ENCODE results near the gene AKNA.
"Not testable (repeated sequence)": the region's sequence is repeated elsewhere in the genome, so short reads cannot be mapped to it uniquely, and the experiment has no call there.

Gene AKNA

GRCh38 chr9:114322831-114323531 lies 64.8 kb downstream of the AKNA start, which contains the start of gene ORM1:
Gene ORM1, plus strand, starts transcription at chr9:114323098. Its CDS starts 36 bp downstream, at chr9:114323134.
- DNase-seq (ENCODE audit: low read depth), result not testable (repeated sequence)

GRCh38 chr9:114322160-114322818 lies 65.5 kb downstream of the AKNA start:
- not testable (repeated sequence) for DNase-seq (ENCODE audit: low read depth)

GRCh38 chr9:114321759-114322158 lies 66.0 kb downstream of the AKNA start:
- DNase-seq (ENCODE audit: low read depth), result peak; percentile 66

DNA sequence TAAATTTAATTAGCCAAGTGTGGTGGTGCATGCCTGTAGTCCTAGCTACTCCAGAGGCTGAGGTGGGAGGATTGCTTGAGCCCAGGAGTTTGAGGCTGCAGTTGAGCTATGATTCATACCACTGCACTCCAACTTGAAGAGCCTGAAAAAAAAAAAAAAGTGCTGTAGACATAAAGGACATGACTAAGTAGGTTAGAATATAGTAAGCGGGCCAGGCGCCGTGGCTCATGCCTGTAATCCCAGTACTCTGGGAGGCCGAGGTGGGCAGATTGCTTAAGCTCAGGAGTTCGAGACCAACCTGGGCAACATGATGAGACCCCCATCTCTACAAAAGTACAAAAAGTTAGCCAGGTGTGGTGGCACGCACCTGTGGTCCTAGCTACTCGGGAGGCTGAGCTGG lies 67.1 kb downstream of the AKNA start:
- DNase-seq (ENCODE audit: low read depth), result peak; percentile 76

GRCh38 chr9:114319147-114319546 lies 68.6 kb downstream of the AKNA start:
- DNase-seq (ENCODE audit: low read depth), result no peak

GRCh38 chr9:114318416-114318815 lies 69.4 kb downstream of the AKNA start:
- DNase-seq (ENCODE audit: low read depth), result no peak

GRCh38 chr9:114317665-114318357 lies 70.0 kb downstream of the AKNA start:
- peak; percentile 64 for DNase-seq (ENCODE audit: low read depth)

DNA sequence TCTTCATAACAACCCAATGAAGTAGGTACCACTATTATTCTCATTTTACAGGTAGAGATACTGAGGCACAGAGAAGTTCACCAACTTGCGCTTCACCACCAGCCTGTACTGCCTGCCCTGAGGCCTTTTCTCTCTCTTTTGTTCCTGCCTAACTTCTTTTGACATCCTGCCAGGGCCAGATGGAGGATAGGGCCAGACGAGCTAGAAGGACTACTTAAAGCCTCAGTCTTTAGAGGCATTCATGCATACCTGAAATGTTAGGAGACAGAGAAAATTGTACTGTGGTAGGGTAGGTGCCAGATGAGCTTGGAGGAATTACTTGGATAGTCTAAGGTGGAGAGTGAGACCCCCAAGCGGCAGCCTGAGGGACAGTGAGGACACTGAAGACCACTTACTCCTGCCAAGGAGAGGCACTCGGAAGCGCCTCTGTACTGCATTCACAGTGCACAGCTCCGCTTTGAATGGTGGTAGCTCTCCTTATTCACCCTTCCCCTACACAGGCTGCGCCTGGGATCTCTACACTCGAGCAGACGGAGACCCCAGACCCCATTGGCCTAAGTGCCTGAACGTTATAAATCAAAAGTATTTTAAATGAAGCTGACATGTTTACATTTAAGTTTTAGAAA lies 71.1 kb downstream of the AKNA start:
- DNase-seq (ENCODE audit: low read depth), result no peak

GRCh38 chr9:114315723-114316363 lies 71.9 kb downstream of the AKNA start:
- DNase-seq (ENCODE audit: low read depth), result no peak

DNA sequence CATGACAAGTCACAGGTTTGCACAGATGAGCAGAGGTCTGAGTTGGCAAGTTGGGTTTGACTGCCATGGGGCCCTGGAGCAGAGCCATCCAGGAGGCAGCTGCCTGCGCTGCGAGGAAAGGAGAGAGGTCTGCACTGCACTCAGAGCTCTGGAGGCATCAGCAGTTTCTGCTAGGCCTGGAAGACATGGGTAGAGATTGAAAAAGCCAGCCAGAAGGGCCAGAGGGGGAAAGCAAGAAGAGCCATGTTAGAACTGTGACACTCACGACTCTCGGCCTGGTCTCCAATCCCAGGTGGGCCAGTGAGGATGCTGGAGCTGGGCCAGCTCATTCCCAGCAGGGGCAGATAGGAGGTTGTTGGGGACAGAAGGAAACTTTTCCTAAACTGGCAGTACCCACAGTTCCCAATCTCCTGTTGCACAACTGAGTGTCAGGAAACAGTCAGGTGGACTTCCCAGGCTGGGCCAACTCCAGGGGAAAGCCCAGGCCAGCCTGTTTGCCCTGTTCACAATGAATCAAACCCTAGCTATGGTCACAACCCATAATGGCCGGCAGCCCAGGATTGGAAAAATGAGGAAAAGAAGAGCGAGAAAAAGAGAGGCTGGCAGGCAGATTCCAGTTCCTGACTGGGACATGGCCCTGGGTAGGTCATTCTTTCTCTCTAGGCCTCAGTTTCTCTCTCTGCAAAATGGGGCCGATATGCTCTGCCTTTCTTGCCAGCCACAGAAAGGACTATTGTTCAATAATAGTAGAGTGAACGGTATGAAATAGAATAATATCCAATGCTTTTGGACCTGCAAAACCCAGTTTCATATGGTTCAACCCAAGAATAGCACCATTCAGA lies 72.7 kb downstream of the AKNA start:
- DNase-seq (ENCODE audit: low read depth), result peak; percentile 21

DNA sequence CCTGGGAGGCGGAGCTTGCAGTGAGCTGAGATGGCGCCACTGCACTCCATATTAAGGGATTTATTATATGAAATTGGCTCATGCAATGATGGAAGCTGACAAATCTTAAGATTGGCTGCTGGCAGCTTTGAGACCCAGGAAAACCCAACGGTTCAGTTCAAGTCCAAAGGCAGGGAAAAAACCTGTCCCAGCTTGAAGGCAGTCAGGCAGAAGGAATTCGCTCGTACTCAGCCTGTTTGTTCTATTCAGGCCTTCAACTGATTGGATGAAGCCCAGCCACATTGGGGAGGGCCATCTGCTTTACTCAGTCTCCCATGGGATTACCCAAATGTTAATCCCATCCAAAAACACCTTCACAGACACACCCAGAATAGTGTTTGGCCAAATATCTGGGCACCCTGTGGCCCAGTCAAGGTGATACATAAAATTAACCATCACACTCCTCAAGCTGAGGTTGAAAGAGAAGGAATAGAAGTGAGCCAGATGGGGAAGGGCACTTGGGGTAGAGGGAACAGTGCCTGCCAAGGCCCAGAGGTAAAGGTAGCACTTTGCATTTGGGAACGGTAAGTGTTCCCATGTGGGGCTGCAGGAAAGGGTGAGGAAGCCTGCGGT lies 73.4 kb downstream of the AKNA start:
- DNase-seq (ENCODE audit: low read depth), result no peak

DNA sequence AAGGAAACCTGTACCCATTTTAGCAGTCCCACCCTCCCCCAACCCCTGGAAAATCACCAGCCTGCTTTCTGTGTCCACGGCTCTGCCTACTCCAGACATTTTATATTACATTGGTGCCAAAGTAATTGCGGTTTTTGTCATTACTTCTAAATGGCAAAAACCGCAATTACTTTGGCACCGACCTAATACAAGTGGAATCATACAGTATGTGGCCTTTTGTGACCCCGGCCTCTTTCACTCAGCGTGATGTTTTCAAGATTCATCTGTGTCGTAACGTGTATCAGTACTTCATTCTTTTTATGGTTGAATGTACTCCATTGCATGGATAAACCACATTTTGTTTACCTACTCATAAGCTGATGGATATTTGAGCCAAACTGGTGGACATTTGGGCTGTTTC lies 74.6 kb downstream of the AKNA start:
- peak; percentile 25 for DNase-seq (ENCODE audit: low read depth)

DNA sequence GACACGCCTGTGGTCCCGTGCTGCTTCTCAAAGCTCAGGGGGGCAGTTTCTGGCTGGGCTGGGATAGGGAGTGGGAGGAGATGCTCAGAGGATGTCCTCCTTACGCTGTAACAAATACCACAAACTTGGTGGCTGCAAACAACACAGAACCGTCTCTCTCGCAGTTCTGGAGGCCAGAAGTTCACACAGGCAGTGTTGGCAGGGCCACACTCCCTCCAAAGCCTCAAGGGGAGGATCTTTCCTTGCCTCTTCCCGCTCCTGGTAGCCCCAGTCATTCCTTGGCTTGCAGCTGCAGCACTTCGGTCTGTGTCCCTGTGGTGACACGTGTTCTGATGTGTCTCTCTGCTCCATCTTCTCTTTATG lies 75.3 kb downstream of the AKNA start:
- DNase-seq (ENCODE audit: low read depth), result no peak

DNA sequence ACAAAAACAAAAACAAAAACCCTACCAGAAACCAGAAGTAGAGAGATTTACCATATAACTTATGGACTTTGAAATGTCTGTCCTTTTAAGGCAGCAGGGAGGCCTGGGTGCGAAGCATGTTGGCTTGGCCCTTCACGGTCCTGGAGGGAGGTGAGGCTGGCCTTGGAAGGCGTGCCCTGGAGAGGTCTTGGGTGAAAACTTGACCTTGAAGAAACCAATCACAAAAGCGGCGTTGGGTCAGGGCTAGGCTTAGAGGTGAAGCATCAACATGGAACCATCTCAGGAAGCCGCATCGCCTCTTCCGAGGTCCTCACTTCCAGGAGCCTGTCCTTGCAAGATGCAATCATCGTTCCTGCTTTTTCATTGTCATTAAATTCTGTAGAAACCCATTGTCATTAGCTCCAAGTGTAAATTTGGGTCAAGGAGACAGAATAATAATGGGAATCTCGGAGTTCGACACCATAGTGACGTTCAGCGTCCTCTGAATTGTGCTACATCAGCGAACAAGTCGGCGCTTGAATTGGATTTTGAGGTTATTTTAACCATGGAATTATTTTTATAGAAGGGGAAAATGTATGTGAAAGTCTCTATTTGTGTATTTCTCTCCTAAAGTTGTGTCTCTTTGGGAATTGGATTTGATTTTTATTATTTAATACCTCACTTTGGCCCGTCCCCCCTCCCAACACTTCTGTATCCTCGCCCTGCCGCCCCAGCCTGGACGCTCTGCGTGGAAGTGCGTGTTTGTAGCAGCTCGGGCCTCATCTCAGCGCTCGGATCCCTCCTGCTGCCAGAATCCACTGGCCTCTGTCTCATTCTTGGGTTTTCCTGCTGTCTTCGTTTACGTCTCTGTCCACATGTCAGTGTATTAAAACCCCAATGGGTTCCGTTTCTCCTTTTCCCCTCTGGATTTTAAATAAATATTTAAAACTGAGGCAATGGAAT lies 75.9 kb downstream of the AKNA start:
- no peak for DNase-seq (ENCODE audit: low read depth)

- no peak for DNase-seq (ENCODE audit: low read depth)
Observed at GRCh38 chr9:114310471-114311450, 77.0 kb downstream of the AKNA start.

DNA sequence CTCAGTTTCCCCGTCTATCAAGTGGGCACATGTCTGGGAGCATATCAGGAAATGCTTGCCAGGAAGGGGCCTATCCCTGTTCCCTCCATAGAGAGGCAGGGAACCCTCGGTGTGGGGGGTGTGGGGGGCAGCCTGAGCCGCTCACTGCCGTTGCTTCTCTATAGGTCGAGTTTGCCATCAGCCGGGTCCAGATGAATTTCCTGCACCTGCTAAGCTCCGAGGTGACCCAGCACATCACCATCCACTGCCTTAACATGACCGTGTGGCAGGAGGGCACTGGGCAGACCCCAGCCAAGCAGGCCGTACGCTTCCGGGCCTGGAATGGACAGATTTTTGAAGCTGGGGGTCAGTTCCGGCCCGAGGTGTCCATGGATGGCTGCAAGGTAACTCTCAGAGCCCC lies 78.7 kb downstream of the AKNA start:
- no peak for DNase-seq (ENCODE audit: low read depth)

DNA sequence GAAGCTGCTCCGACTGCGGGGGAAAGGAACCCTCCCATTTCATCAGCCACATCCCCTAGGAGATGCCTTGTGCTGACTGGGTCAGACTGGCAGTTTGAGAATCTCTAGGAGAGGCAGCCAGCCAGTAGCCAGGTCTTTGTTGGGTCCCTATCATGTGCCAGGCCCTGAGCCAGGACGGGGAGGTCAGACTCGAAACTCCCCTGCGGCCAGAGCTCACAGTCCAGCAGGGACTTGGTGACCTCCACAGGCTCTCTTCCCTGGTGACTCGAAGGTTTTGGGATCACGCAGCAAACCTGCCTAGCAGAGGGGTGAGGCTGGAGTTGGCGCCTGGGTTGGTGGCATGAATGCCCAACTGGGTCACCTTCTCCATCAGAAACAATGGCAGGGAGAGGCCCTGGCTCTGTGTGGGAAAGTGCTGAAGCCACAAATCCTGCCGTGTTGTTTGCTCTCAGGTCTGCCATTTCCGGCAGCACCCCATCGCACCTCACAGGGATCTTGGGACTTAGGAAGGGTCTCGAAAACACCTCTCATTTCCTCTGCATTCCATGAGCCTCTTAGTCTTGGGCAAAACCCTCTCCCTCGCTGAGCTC lies 79.3 kb downstream of the AKNA start:
- no peak for DNase-seq (ENCODE audit: low read depth)

- DNase-seq (ENCODE audit: low read depth), result peak; percentile 23
Observed at GRCh38 chr9:114307899-114308267, 79.9 kb downstream of the AKNA start.

All from EH (cell line).